Panc1 (cell line): Measurements from ENCODE around the gene PCDHB9. TPM values are rescaled to one million over a fixed set of nuclear protein-coding genes. Genes with fewer than 3 reads are reported as not detected.
"Not testable (repeated sequence)": the region's sequence is repeated elsewhere in the genome, so short reads cannot be mapped to it uniquely, and the experiment has no call there.

Source experiments
- ATAC-seq: fragments of 200-7000 bp; cut with Tn5 transposase; 2 replicates; pipeline ENCODE4 v1.9.1; 2020; ENCODE audit warnings: mild to moderate bottlenecking, moderate library complexity
- Bru-seq: library from RNA; stranded (reverse); fragments of 400-500 nt; gene quantifications from one replicate; lab custom pipeline; 2021; lab: Mats Ljungman, UMichigan
- BruChase-seq, 2 experiments: library from RNA; stranded (reverse); fragments of 400-500 nt; gene quantifications; one replicate each; lab custom pipeline; 2021; lab: Mats Ljungman, UMichigan
- BruUV-seq: library from RNA; stranded (reverse); fragments of 400-500 nt; replicated peaks from 2 replicates; lab custom pipeline; 2021; lab: Mats Ljungman, UMichigan
- CTCF ChIA-PET: fragments of 300-600 bp; sonication (Branson Sonifier 250); formaldehyde crosslinking; loops from one replicate; lab custom pipeline; 2022; ENCODE audit warnings: antibody characterized with exemption; lab: Charles Lee
- POLR2A ChIA-PET: fragments of 300-600 bp; sonication (Branson Sonifier 250); formaldehyde crosslinking; loops from one replicate; lab custom pipeline; 2022; ENCODE audit warnings: antibody characterized with exemption; lab: Charles Lee
- DNase-seq: peaks from one replicate; pipeline ENCODE4 v3.0.0-alpha.2; 2010; ENCODE audit warnings: low read depth, low spot score
- H3K27ac ChIP-seq: 2 replicates; pipeline ENCODE4 v1.5.1; 2011; ENCODE audit warnings: mild to moderate bottlenecking, low read length, inconsistent platforms
- H3K27me3 ChIP-seq: fragments of 200-500 bp; sonication (Bioruptor generic); 2 replicates; pipeline ENCODE4 v1.6.0; 2014; ENCODE audit warnings: low read length, inconsistent platforms; ENCODE audit not compliant: control insufficient read depth, insufficient read depth
- H3K36me3 ChIP-seq: fragments of 200-500 bp; sonication (Bioruptor generic); 2 replicates; pipeline ENCODE4 v1.5.1; 2014; ENCODE audit warnings: inconsistent platforms, mild to moderate bottlenecking, low read length, moderate library complexity; ENCODE audit not compliant: control insufficient read depth, insufficient read depth
- H3K4me1 ChIP-seq: 2 replicates; pipeline ENCODE4 v1.5.1; 2011; ENCODE audit warnings: inconsistent platforms, mild to moderate bottlenecking, low read length, moderate library complexity; ENCODE audit not compliant: control insufficient read depth, insufficient read depth
- H3K4me3 ChIP-seq, 2 experiments: 2 replicates each; pipeline ENCODE4 v1.5.1; 2011 to 2012; ENCODE audit warnings: low read depth in 2 of 2, low read length in 2 of 2, mild to moderate bottlenecking in 2 of 2, inconsistent platforms in 1 of 2, moderate library complexity in 1 of 2
- H3K9me3 ChIP-seq: fragments of 200-500 bp; sonication (Bioruptor generic); 2 replicates; pipeline ENCODE4 v1.5.1; 2014; ENCODE audit warnings: low read depth, mild to moderate bottlenecking, inconsistent platforms, low read length, moderate library complexity; ENCODE audit not compliant: control insufficient read depth, insufficient read depth
- POLR2AphosphoS5 ChIP-seq: IDR thresholded peaks from 2 replicates; pipeline ENCODE4 v1.6.1; 2012; ENCODE audit warnings: mild to moderate bottlenecking, low read depth, low read length, moderate library complexity
- SIN3A ChIP-seq: IDR thresholded peaks from 2 replicates; pipeline ENCODE4 v1.6.1; 2012; ENCODE audit warnings: low read depth, mild to moderate bottlenecking, low read length, moderate library complexity, borderline replicate concordance; ENCODE audit not compliant: insufficient read depth
- TCF7L2 ChIP-seq: IDR thresholded peaks from 2 replicates; pipeline ENCODE4 v1.6.1; 2011; ENCODE audit warnings: mild to moderate bottlenecking, low read depth, low read length, inconsistent platforms
- in situ Hi-C: cut with HindIII; loops from 2 replicates; pipeline ENCODE4 v1.10.0; 2016; ENCODE audit warnings: low sequenced_read_pairs, low pct_unique_long_range_greater_than_20kb
- intact Hi-C: fragments of 100-400 bp; cut with micrococcal nuclease; formaldehyde crosslinking; loops from one replicate; pipeline ENCODE4 v1.10.0; 2022; ENCODE audit not compliant: unreplicated experiment
- long read RNA-seq: library from polyadenylated mRNA; unstranded; transcript quantifications from one replicate; pipeline ENCODE4 v2.0.0, GENCODE V29; 2021; ENCODE audit not compliant: unreplicated experiment
- polyA plus RNA-seq: library from polyadenylated mRNA; unstranded; fragments of >200 nt; gene quantifications from one replicate; pipeline ENCODE4 v1.2.1, GENCODE V29; 2012; ENCODE audit warnings: missing spikeins; ENCODE audit not compliant: insufficient read length
- total RNA-seq: library from RNA; stranded (reverse); gene quantifications from one replicate; pipeline ENCODE4 v1.2.1, GENCODE V29; 2021; ENCODE audit not compliant: unreplicated experiment
- TF ChIP-seq, protein P1 (sequence below): fragments of 450-650 bp; IDR thresholded peaks from 2 replicates; pipeline ENCODE4 v1.5.1; 2017; ENCODE audit warnings: mild to moderate bottlenecking
- TF ChIP-seq, protein P2 (sequence below), 2 experiments: IDR thresholded peaks; 2 replicates each; pipeline ENCODE4 v1.6.1; 2011 to 2012; ENCODE audit warnings: low read depth in 2 of 2, control low read depth in 1 of 2, low read length in 1 of 2, mild to moderate bottlenecking in 1 of 2, moderate library complexity in 1 of 2; ENCODE audit not compliant: insufficient read depth in 1 of 2

The PCDHB9 gene
- total RNA-seq (1.8 TPM), Bru-seq, nascent RNA (percentile 34 among the genes with signal in this experiment), BruChase-seq, experiment 1, labeled RNA remaining after a 2-hour chase (percentile 48 among the genes with signal in this experiment), BruChase-seq, experiment 2, labeled RNA remaining after a 6-hour chase (percentile 59 among the genes with signal in this experiment)
- 3.7 TPM for polyA plus RNA-seq
- long read RNA-seq, full-length matches to known transcripts: 2 of 2 reads
- long read RNA-seq, partial matches to known transcripts: 0 of 2 reads
- long read RNA-seq, other reads (novel, unspliced or antisense): 0 of 2 reads

- no peaks in the 10 kb centered on the region for H3K9me3 ChIP-seq
- DNase-seq: no peak
- H3K4me3 ChIP-seq: peak within 1 kb of the TSS; percentile 39 to 62
These were observed at the start of gene PCDHB9 for GRCh38 chr5:141186897-141187512. TSS of gene PCDHB9 (plus strand) at chr5:141187161. CDS start at chr5:141187319, 158 bp downstream.

DNA sequence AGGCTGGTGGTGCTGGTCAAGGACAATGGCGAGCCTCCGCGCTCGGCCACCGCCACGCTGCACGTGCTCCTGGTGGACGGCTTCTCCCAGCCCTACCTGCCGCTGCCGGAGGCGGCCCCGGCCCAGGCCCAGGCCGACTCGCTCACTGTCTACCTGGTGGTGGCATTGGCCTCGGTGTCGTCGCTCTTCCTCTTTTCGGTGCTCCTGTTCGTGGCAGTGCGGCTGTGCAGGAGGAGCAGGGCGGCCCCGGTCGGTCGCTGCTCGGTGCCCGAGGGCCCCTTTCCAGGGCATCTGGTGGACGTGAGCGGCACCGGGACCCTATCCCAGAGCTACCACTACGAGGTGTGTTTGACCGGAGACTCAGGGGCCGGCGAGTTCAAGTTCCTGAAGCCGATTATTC is 49.6 kb upstream of the PCDHB9 start:
- H3K27me3 ChIP-seq, CTCF ChIA-PET, H3K36me3 ChIP-seq, H3K27ac ChIP-seq, H3K9me3 ChIP-seq, H3K4me1 ChIP-seq, DNase-seq, in situ Hi-C loops, H3K4me3 ChIP-seq, ATAC-seq, BruUV-seq, POLR2A ChIA-PET, intact Hi-C loops: not testable (repeated sequence)

More at GRCh38 chr5:141186897-141187512, at the start of gene PCDHB9:
- BruUV-seq: no TSS peak
- ATAC-seq: peak; percentile 92
- H3K27ac ChIP-seq: peak within 1 kb of the TSS; percentile 48; the same call in 1 of the 2 replicates
- TF ChIP-seq POLR2AphosphoS5: no peak
- TF ChIP-seq TCF7L2: no peak
- no peak for TF ChIP-seq SIN3A
- TF ChIP-seq, protein P1, sequence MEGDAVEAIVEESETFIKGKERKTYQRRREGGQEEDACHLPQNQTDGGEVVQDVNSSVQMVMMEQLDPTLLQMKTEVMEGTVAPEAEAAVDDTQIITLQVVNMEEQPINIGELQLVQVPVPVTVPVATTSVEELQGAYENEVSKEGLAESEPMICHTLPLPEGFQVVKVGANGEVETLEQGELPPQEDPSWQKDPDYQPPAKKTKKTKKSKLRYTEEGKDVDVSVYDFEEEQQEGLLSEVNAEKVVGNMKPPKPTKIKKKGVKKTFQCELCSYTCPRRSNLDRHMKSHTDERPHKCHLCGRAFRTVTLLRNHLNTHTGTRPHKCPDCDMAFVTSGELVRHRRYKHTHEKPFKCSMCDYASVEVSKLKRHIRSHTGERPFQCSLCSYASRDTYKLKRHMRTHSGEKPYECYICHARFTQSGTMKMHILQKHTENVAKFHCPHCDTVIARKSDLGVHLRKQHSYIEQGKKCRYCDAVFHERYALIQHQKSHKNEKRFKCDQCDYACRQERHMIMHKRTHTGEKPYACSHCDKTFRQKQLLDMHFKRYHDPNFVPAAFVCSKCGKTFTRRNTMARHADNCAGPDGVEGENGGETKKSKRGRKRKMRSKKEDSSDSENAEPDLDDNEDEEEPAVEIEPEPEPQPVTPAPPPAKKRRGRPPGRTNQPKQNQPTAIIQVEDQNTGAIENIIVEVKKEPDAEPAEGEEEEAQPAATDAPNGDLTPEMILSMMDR: peak; percentile 89
- TF ChIP-seq, protein P2, sequence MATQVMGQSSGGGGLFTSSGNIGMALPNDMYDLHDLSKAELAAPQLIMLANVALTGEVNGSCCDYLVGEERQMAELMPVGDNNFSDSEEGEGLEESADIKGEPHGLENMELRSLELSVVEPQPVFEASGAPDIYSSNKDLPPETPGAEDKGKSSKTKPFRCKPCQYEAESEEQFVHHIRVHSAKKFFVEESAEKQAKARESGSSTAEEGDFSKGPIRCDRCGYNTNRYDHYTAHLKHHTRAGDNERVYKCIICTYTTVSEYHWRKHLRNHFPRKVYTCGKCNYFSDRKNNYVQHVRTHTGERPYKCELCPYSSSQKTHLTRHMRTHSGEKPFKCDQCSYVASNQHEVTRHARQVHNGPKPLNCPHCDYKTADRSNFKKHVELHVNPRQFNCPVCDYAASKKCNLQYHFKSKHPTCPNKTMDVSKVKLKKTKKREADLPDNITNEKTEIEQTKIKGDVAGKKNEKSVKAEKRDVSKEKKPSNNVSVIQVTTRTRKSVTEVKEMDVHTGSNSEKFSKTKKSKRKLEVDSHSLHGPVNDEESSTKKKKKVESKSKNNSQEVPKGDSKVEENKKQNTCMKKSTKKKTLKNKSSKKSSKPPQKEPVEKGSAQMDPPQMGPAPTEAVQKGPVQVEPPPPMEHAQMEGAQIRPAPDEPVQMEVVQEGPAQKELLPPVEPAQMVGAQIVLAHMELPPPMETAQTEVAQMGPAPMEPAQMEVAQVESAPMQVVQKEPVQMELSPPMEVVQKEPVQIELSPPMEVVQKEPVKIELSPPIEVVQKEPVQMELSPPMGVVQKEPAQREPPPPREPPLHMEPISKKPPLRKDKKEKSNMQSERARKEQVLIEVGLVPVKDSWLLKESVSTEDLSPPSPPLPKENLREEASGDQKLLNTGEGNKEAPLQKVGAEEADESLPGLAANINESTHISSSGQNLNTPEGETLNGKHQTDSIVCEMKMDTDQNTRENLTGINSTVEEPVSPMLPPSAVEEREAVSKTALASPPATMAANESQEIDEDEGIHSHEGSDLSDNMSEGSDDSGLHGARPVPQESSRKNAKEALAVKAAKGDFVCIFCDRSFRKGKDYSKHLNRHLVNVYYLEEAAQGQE (IDR thresholded peaks at IDR 0.05; ENCODE audit: insufficient read depth in 1 of 2, low read depth in 2 of 2, low read length in 1 of 2): no peak
- ChIA-PET POLR2A (no interaction called here), CTCF (interaction anchor here (0.6 to 1.9 kb wide), 6 partner anchors 9 to 101 kb away, joined by 3 to 9 read pairs (median 4); partner anchors contain the start of genes PCDHB14 and PCDHB2)
- H3K4me1 ChIP-seq: no peaks in the 10 kb centered on the region
- H3K27me3 ChIP-seq: peaks cover 2% of the 10 kb centered on the region
- in situ Hi-C loops: loop anchor here (25.0 kb wide), 2 partner anchors 100 to 150 kb away; partner anchors contain the start of genes PCDHB2, PCDHGA1, PCDHGA2 and PCDHGA3
- no peaks in the 10 kb centered on the region for H3K36me3 ChIP-seq
- intact Hi-C loops: no loop called here
